A549 (cell line): ENCODE data around the gene TPI1. TPM values are rescaled to one million over a fixed set of nuclear protein-coding genes. Genes with fewer than 3 reads are reported as not detected.

ENCODE experiments used
- ATAC-seq, 2 experiments: fragments of 200-7000 bp in 1 of 2; fragments of >200 bp in 1 of 2; cut with Nextera tagmentation in 1 of 2; cut with Tn5 transposase in 1 of 2; 3 replicates each; pipeline versions ENCODE4 v1.8.0 to v1.9.1; 2018 to 2020; ENCODE audit warnings: mild to moderate bottlenecking in 1 of 2, moderate library complexity in 1 of 2
- CTCF ChIA-PET: fragments of 300-600 bp; sonication (Branson Sonifier 250); formaldehyde crosslinking; extraction: SDS; loops from one replicate; lab custom pipeline; 2021; ENCODE audit warnings: antibody characterized with exemption, inconsistent platforms; lab: Yijun Ruan, JAX
- POLR2A ChIA-PET: fragments of 350-600 bp; formaldehyde crosslinking; extraction: SDS; loops from one replicate; lab custom pipeline; 2021; ENCODE audit warnings: antibody characterized with exemption, inconsistent platforms; lab: Yijun Ruan, JAX
- DNase-seq, 2 experiments: peaks; one replicate each; pipeline versions ENCODE4 v3.0.0 to v3.0.0-alpha.2; 2011 to 2016; ENCODE audit warnings: low read depth in 1 of 2, low spot score in 1 of 2
- FAIRE-seq: peaks from 2 replicates; lab custom pipeline; 2011; peaks lifted over from hg19 to GRCh38; lab: Jason Lieb, UNC
- H3K27ac ChIP-seq, 2 experiments: fragments of >200 bp; sonication (Bioruptor Twin); formaldehyde crosslinking; 3 replicates each; pipeline ENCODE4 v1.5.1; 2016 to 2017
- H3K4me1 ChIP-seq: fragments of >200 bp; sonication (Bioruptor Twin); formaldehyde crosslinking; 3 replicates; pipeline ENCODE4 v1.6.1; 2016
- H3K4me2 ChIP-seq: fragments of >200 bp; sonication (Bioruptor Twin); formaldehyde crosslinking; 3 replicates; pipeline ENCODE4 v1.6.1; 2016
- H3K4me3 ChIP-seq: fragments of >200 bp; sonication (Bioruptor Twin); formaldehyde crosslinking; 3 replicates; pipeline ENCODE4 v1.5.1; 2016
- H3K9me3 ChIP-seq: fragments of >200 bp; sonication (Bioruptor Twin); formaldehyde crosslinking; 3 replicates; pipeline ENCODE4 v1.6.1; 2016
- CEBPB ChIP-seq, 2 experiments: fragments of >200 bp in 1 of 2; sonication (Bioruptor Twin) in 1 of 2; formaldehyde crosslinking in 1 of 2; IDR thresholded peaks; 2 replicates each; pipeline ENCODE4 v1.6.1; 2012 to 2016
- CHD4 ChIP-seq: fragments of 200-600 bp; sonication (generic); IDR thresholded peaks from 2 replicates; pipeline ENCODE4 v1.6.1; 2016; ENCODE audit warnings: antibody characterized with exemption, mild to moderate bottlenecking, borderline replicate concordance
- EP300 ChIP-seq, 2 experiments: fragments of >200 bp; sonication (Bioruptor Twin); formaldehyde crosslinking; IDR thresholded peaks; 2 replicates in 1 of 2; 3 replicates in 1 of 2; pipeline ENCODE4 v1.6.1; 2016 to 2017
- FOSB ChIP-seq: fragments of 250-450 bp; sonication (Bioruptor Pico); IDR thresholded peaks from 2 replicates; pipeline ENCODE4 v1.5.0; 2020; ENCODE audit warnings: mild to moderate bottlenecking, moderate library complexity
- FOSL2 ChIP-seq, 2 experiments: fragments of 450-650 bp in 1 of 2; fragments of >200 bp in 1 of 2; sonication (Bioruptor Twin) in 1 of 2; formaldehyde crosslinking; IDR thresholded peaks; 2 replicates each; pipeline versions ENCODE4 v1.5.0 to v1.6.1; 2016 to 2020; ENCODE audit warnings: mild to moderate bottlenecking in 1 of 2, moderate library complexity in 1 of 2
- HDAC2 ChIP-seq: fragments of 200-600 bp; sonication (generic); IDR thresholded peaks from 2 replicates; pipeline ENCODE4 v1.6.1; 2016
- HEYL ChIP-seq: fragments of 250-450 bp; sonication (Bioruptor Pico); IDR thresholded peaks from 2 replicates; pipeline ENCODE4 v1.8.0; 2021; ENCODE audit warnings: mild to moderate bottlenecking, moderate library complexity
- HOXA7 ChIP-seq: fragments of 250-450 bp; sonication (Bioruptor Pico); IDR thresholded peaks from 2 replicates; pipeline ENCODE4 v1.5.0; 2020; ENCODE audit warnings: mild to moderate bottlenecking, moderate library complexity
- HOXB13 ChIP-seq: fragments of 250-450 bp; sonication (Bioruptor Pico); IDR thresholded peaks from 2 replicates; pipeline ENCODE4 v1.5.0; 2020; ENCODE audit warnings: low read depth, mild to moderate bottlenecking, moderate library complexity
- JUN ChIP-seq, 2 experiments: fragments of >200 bp; sonication (Bioruptor Twin); formaldehyde crosslinking; IDR thresholded peaks; 2 replicates in 1 of 2; 3 replicates in 1 of 2; pipeline ENCODE4 v1.6.1; 2016 to 2017
- TFCP2L1 ChIP-seq: fragments of 250-450 bp; sonication (Bioruptor Pico); IDR thresholded peaks from 2 replicates; pipeline ENCODE4 v1.5.0; 2021; ENCODE audit warnings: mild to moderate bottlenecking
- ZFP36 ChIP-seq: fragments of 450-650 bp; IDR thresholded peaks from 2 replicates; pipeline ENCODE4 v1.6.1; 2014; ENCODE audit warnings: borderline replicate concordance; ENCODE audit not compliant: partially characterized antibody
- ZNF302 ChIP-seq: fragments of 250-450 bp; sonication (Bioruptor Pico); IDR thresholded peaks from 2 replicates; pipeline ENCODE4 v1.9.0; 2021; ENCODE audit warnings: inconsistent platforms, mild to moderate bottlenecking, moderate library complexity
- WGBS: methylation state at CpG from one replicate; pipeline ENCODE4 v1.1.6; 2017; ENCODE audit errors: missing lambda C conversion rate; 5-methylcytosine and 5-hydroxymethylcytosine counted together
- polyA plus RNA-seq, 4 experiments: library from polyadenylated mRNA; depleted of rRNA in 3 of 4; stranded (reverse); fragments of >200 nt; fragmentation: RNase III in 1 of 4; extraction: RNeasy Plus Mini Kit Qiagen cat#74134 plus additional on column Dnase treatment in 1 of 4; gene quantifications; 2 replicates in 3 of 4; 3 replicates in 1 of 4; pipeline ENCODE4 v1.2.3, GENCODE V29; 2011 to 2017
- TF ChIP-seq, protein P1 (sequence below): fragments of 250-450 bp; sonication (Bioruptor Pico); IDR thresholded peaks from 2 replicates; pipeline ENCODE4 v1.5.0; 2020; ENCODE audit warnings: low read depth, mild to moderate bottlenecking, moderate library complexity
- TF ChIP-seq, protein P2 (sequence below): fragments of >200 bp; sonication (Bioruptor Twin); formaldehyde crosslinking; IDR thresholded peaks from 3 replicates; pipeline ENCODE4 v1.5.1; 2016
- TF ChIP-seq, protein P3 (sequence below): fragments of >200 bp; sonication (Bioruptor Twin); formaldehyde crosslinking; IDR thresholded peaks from 2 replicates; pipeline ENCODE4 v1.6.1; 2016

TPI1 gene
- polyA plus RNA-seq, 2 of the 4 experiments (the other 2 are of a cell fraction) = 1,293 to 1,913 TPM

DNA sequence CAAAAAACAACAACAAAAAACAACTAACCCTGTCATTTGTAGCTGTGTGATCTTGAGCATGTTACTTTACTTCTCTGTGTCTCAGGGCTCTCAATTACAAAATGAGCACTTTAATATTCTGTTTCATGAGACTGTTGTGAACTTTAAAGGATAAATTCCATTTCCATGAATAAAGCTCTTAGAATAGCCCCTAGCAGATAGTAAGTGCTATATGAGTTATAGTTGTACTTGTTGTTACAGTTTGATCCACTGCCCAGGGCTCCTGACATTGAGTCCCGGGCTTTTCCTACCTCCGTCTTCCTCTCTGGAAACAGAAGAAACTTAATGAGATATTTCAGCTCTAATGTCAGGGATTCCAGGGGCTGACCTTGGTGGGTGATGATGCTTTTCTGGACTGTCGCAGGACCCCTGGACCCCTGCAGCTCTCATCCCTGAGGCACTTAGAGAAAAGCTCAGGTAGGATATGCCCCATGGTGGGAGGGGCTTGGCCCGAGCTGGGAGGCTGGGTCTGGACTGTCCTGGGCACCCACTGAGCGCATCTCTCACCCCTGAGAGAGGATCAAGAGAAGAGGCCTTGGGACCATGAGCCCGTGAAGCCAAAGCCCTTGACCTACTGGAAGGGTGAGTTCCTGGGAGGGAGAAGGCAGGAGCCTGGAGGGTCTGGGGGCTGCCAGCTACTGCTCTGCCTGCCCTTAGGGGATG lies 34.0 kb upstream of the TPI1 start:
- 82% methylated on average over 6 of the region's 6 CpGs for WGBS
- TF ChIP-seq TFCP2L1 (CRISPR knock-in tag) = no peak
- no peak for TF ChIP-seq HOXB13
- TF ChIP-seq, protein P1, sequence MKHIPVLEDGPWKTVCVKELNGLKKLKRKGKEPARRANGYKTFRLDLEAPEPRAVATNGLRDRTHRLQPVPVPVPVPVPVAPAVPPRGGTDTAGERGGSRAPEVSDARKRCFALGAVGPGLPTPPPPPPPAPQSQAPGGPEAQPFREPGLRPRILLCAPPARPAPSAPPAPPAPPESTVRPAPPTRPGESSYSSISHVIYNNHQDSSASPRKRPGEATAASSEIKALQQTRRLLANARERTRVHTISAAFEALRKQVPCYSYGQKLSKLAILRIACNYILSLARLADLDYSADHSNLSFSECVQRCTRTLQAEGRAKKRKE (CRISPR knock-in tag) = no peak
- no peak for TF ChIP-seq FOSB (CRISPR knock-in tag)
- TF ChIP-seq, protein P2, sequence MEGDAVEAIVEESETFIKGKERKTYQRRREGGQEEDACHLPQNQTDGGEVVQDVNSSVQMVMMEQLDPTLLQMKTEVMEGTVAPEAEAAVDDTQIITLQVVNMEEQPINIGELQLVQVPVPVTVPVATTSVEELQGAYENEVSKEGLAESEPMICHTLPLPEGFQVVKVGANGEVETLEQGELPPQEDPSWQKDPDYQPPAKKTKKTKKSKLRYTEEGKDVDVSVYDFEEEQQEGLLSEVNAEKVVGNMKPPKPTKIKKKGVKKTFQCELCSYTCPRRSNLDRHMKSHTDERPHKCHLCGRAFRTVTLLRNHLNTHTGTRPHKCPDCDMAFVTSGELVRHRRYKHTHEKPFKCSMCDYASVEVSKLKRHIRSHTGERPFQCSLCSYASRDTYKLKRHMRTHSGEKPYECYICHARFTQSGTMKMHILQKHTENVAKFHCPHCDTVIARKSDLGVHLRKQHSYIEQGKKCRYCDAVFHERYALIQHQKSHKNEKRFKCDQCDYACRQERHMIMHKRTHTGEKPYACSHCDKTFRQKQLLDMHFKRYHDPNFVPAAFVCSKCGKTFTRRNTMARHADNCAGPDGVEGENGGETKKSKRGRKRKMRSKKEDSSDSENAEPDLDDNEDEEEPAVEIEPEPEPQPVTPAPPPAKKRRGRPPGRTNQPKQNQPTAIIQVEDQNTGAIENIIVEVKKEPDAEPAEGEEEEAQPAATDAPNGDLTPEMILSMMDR = no peak
- no peak for TF ChIP-seq HDAC2
- no peak for TF ChIP-seq JUN (IDR thresholded peaks at IDR 0.05)
- no peak for TF ChIP-seq HEYL
- TF ChIP-seq, protein P3, sequence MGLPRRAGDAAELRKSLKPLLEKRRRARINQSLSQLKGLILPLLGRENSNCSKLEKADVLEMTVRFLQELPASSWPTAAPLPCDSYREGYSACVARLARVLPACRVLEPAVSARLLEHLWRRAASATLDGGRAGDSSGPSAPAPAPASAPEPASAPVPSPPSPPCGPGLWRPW = no peak
- no peak for TF ChIP-seq EP300 (IDR thresholded peaks at IDR 0.05)
- no peak for TF ChIP-seq HOXA7
- no peak for TF ChIP-seq CHD4
- no peak for TF ChIP-seq CEBPB (IDR thresholded peaks at IDR 0.05)
- TF ChIP-seq, all 56 proteins: peak for 0
- POLR2A ChIA-PET = no interaction called here
- ATAC-seq = no peak
- Histone ChIP-seq H3K4me3 (no peak overlapping the region), H3K4me2 (no peak overlapping the region), H3K9me3 (no peaks in the 10 kb centered on the region), H3K4me1 (peaks cover 6% of the 10 kb centered on the region; the same call in 1 of the 3 replicates), H3K27ac (no peak overlapping the region)
- no peak for FAIRE-seq
- DNase-seq = no peak
- CTCF ChIA-PET = interaction anchor here (0.5 to 29.8 kb wide), 18 partner anchors 9 to 260 kb away, joined by 3 to 306 read pairs (median 5); partner anchors contain the start of genes CDCA3, GNB3, GPR162 and MLF2

DNA sequence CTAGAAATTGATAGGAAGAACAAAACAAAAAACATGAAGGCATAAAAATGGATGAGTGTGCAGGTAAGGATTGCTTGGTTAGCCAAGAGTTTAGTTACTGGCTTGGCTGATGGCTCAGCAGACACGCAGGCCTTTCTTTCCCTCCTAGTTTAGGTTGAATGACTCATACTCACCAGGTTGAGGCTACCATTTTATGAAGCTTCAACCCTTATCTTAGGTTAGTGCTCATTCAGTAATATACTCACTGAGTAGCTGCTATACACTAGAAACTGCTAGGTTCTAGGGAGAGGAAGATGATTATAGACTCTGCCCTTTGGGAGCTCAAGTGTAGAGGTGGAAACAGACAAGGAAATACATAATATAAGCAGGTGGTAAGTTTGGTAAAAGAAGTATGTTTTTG lies 33.1 kb upstream of the TPI1 start:
- FAIRE-seq = no peak
- H3K27ac ChIP-seq = no peak overlapping the region
- TF ChIP-seq ZFP36 = no peak
- TF ChIP-seq FOSL2 (IDR thresholded peaks at IDR 0.05) = no peak
- 0 out of 2 replicates have a peak, but pooled peaks have one; percentile 22 for TF ChIP-seq FOSL2 (CRISPR knock-in tag; IDR thresholded peaks at IDR 0.05)
- TF ChIP-seq, all 56 proteins: peak for 1
- 84% methylated on average over 1 of the region's 1 CpG for WGBS
- ChIA-PET POLR2A (interaction anchor here (0.6 to 0.8 kb wide), 2 partner anchors 111 to 131 kb away, joined by 4 read pairs; partner anchors contain the start of gene COPS7A), CTCF (interaction anchor here (1.2 to 29.8 kb wide), 20 partner anchors 8 to 261 kb away, joined by 3 to 306 read pairs (median 6); partner anchors contain the start of genes CDCA3, GNB3, GPR162 and MLF2)
- Histone ChIP-seq H3K9me3 (no peaks in the 10 kb centered on the region), H3K4me1 (peaks cover 6% of the 10 kb centered on the region; the same call in 1 of the 3 replicates), H3K4me3 (no peak overlapping the region), H3K4me2 (no peak overlapping the region)
- no peak for DNase-seq
- ATAC-seq = no peak

DNA sequence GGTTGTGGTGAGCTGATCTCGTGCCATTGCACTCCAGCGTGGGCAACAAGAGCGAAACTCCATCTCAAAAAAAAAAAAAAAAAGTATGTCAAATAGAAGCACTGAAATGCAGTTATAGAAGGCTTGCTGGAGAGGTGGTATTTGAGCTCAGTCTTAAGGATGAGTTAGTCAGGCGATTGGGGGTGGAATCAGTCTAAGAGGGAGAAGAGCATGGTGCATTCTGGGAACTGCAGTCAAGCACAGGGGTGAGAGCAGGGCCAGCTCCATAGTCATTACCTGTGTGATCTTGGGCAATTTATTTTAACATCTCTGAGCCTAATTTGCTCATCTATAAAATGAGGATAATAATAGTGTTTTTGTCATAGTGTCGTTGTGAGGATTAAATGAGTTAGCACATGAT lies 32.5 kb upstream of the TPI1 start:
- no peak for ATAC-seq
- Histone ChIP-seq H3K4me3 (no peak overlapping the region), H3K4me1 (peaks cover under 1% of the 10 kb centered on the region; the same call in 1 of the 3 replicates), H3K9me3 (no peaks in the 10 kb centered on the region), H3K4me2 (no peak overlapping the region), H3K27ac (no peak overlapping the region)
- TF ChIP-seq HOXB13 = no peak
- TF ChIP-seq HOXA7 = no peak
- no peak for TF ChIP-seq ZNF302 (CRISPR knock-in tag)
- ChIA-PET POLR2A (interaction anchor here (0.6 to 0.7 kb wide), 2 partner anchors 131 to 177 kb away, joined by 4 read pairs; no protein-coding TSS in a partner anchor), CTCF (interaction anchor here (1.0 to 29.8 kb wide), 22 partner anchors 7 to 232 kb away, joined by 3 to 306 read pairs (median 5); partner anchors contain the start of genes CD4, CDCA3, GNB3 and GPR162)
- DNase-seq = no peak
- FAIRE-seq = no peak
- 75% methylated on average over 5 of the region's 5 CpGs for WGBS
